Calu3 (cell line): ENCODE measurements around the gene GRIA1. TPM values are rescaled to one million over a fixed set of nuclear protein-coding genes. Genes with fewer than 3 reads are reported as not detected.

Experiments
- BruUV-seq: library from RNA; stranded (reverse); fragments of 400-500 nt; replicated peaks from 2 replicates; lab custom pipeline; 2021; lab: Mats Ljungman, UMichigan
- CTCF ChIA-PET: fragments of 300-600 bp; sonication (Branson Sonifier 250); formaldehyde crosslinking; loops from one replicate; lab custom pipeline; 2022; ENCODE audit warnings: antibody characterized with exemption; lab: Charles Lee
- DNase-seq: peaks from one replicate; pipeline ENCODE4 v3.0.0; 2022
- H3K27ac Mint-ChIP-seq: one replicate; pipeline ENCODE4 v1.8.0; 2022; ENCODE audit warnings: mixed read lengths; ENCODE audit not compliant: unreplicated experiment
- H3K27me3 Mint-ChIP-seq: one replicate; pipeline ENCODE4 v1.8.0; 2022; ENCODE audit warnings: mixed read lengths; ENCODE audit not compliant: unreplicated experiment
- H3K36me3 Mint-ChIP-seq: one replicate; pipeline ENCODE4 v1.8.0; 2022; ENCODE audit warnings: mild to moderate bottlenecking, moderate library complexity, mixed read lengths; ENCODE audit not compliant: insufficient read depth, unreplicated experiment
- H3K4me1 Mint-ChIP-seq: one replicate; pipeline ENCODE4 v1.8.0; 2022; ENCODE audit warnings: mild to moderate bottlenecking, low read depth, mixed read lengths; ENCODE audit not compliant: unreplicated experiment
- H3K4me3 Mint-ChIP-seq: one replicate; pipeline ENCODE4 v1.8.0; 2022; ENCODE audit warnings: mild to moderate bottlenecking, low read depth, moderate library complexity, mixed read lengths; ENCODE audit not compliant: unreplicated experiment
- H3K9me3 Mint-ChIP-seq: one replicate; pipeline ENCODE4 v1.8.0; 2022; ENCODE audit warnings: low read depth, mixed read lengths; ENCODE audit not compliant: unreplicated experiment
- intact Hi-C: fragments of 100-400 bp; cut with micrococcal nuclease; formaldehyde crosslinking; loops from one replicate; pipeline ENCODE4 v1.10.0; 2022; ENCODE audit not compliant: unreplicated experiment
- total RNA-seq: library from RNA; stranded (reverse); gene quantifications from 2 replicates; pipeline ENCODE4 v1.2.3, GENCODE V29; 2022
- TF ChIP-seq, protein P1 (sequence below): fragments of 200-600 bp; IDR thresholded peaks from one replicate; pipeline ENCODE4 v1.8.0; 2022; ENCODE audit warnings: antibody characterized with exemption; ENCODE audit not compliant: unreplicated experiment

The GRIA1 gene
- total RNA-seq, 1 experiment from 2014 or later, result not detected

DNA sequence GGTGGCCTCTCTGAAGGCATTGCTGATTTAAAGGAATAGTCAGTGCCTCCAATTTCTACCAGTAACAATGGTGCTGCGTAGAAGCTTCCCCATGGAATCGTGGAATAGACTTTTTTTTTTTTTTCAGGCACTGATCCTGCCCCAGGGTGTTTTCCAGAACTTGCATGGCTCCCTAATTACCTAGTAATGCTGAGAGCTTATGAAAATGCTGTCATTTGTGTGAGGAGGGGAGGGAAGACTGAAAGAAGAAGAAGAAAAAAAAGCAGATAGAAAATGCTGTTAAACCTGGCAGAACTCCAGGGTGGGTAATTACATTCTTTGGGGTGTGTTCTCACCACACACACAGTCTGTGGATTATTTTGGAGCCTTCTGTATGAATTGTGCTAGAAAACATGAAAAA is 4.8 kb upstream of the GRIA1 start:
- no peak overlapping the region for H3K4me3 Mint-ChIP-seq

DNA sequence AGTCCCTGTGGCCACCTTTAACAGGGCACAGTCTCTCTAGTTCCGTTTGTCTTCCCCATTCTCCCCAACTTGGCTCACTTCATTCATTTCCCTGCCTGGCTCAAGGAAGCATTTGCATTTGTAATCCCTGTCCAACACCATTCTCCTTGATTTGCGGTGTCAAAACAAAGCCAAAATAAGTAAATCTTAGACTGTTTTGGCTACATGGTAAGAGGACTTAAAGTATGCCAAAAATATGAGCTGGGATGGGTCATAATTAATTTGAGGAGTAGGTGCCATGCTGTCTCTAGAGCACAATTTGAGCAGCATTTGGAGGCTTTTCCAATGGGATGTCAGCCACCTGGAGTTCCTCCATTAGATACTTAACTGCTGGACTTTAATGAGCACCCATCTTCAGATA is 3.7 kb upstream of the GRIA1 start:
- intact Hi-C loops, result no loop called here
- CTCF ChIA-PET, result no interaction called here
- Mint-ChIP-seq H3K4me1 (no peaks in the 10 kb centered on the region), H3K4me3 (no peak overlapping the region), H3K36me3 (no peaks in the 10 kb centered on the region), H3K27ac (no peak overlapping the region), H3K27me3 (peaks cover 69% of the 10 kb centered on the region), H3K9me3 (peaks cover 2% of the 10 kb centered on the region)
- DNase-seq, result no peak
- BruUV-seq, result no TSS peak
- TF ChIP-seq, protein P1, sequence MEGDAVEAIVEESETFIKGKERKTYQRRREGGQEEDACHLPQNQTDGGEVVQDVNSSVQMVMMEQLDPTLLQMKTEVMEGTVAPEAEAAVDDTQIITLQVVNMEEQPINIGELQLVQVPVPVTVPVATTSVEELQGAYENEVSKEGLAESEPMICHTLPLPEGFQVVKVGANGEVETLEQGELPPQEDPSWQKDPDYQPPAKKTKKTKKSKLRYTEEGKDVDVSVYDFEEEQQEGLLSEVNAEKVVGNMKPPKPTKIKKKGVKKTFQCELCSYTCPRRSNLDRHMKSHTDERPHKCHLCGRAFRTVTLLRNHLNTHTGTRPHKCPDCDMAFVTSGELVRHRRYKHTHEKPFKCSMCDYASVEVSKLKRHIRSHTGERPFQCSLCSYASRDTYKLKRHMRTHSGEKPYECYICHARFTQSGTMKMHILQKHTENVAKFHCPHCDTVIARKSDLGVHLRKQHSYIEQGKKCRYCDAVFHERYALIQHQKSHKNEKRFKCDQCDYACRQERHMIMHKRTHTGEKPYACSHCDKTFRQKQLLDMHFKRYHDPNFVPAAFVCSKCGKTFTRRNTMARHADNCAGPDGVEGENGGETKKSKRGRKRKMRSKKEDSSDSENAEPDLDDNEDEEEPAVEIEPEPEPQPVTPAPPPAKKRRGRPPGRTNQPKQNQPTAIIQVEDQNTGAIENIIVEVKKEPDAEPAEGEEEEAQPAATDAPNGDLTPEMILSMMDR, result no peak

More for the DNA sequence above, 4.8 kb upstream of the GRIA1 start:
- Mint-ChIP-seq H3K36me3 (no peaks in the 10 kb centered on the region), H3K27me3 (peaks cover 58% of the 10 kb centered on the region), H3K9me3 (peaks cover 2% of the 10 kb centered on the region), H3K27ac (no peak overlapping the region), H3K4me1 (no peaks in the 10 kb centered on the region)
- CTCF ChIA-PET, result no interaction called here
- intact Hi-C loops, result no loop called here
- DNase-seq, result no peak
- TF ChIP-seq, protein P1, result no peak
- BruUV-seq, result no TSS peak

DNA sequence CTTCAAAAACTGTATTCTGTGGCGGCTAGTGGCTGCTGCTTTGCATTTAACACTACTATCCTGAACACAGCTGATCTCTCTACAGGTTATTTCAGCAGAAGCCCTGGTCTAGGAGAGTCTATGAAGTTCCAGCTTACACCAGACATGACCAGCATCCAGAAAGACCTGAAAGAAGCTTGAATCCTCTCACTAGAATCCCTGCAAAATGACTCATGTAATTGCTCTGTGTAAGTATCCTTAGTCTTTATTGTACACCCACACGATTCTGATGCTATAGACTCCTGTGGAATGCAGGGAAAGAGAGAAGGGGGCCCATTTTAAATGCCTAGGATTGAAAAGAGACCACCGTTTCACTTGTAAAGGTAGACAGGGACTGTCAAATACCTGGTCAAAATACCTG is 859 bp upstream of the GRIA1 start:
- TF ChIP-seq, protein P1, result no peak
- intact Hi-C loops, result loop anchor here (10.0 kb wide), 1 partner anchor 205 kb away; no protein-coding TSS in a partner anchor
- Mint-ChIP-seq H3K9me3 (no peaks in the 10 kb centered on the region), H3K4me1 (no peaks in the 10 kb centered on the region), H3K4me3 (no peak overlapping the region), H3K27ac (no peak overlapping the region), H3K27me3 (peaks cover 86% of the 10 kb centered on the region), H3K36me3 (no peaks in the 10 kb centered on the region)
- CTCF ChIA-PET, result interaction anchor here (0.5 kb wide), 2 partner anchors 16 to 20 kb away, joined by 3 read pairs; no protein-coding TSS in a partner anchor
- DNase-seq, result no peak
- no TSS peak for BruUV-seq

DNA sequence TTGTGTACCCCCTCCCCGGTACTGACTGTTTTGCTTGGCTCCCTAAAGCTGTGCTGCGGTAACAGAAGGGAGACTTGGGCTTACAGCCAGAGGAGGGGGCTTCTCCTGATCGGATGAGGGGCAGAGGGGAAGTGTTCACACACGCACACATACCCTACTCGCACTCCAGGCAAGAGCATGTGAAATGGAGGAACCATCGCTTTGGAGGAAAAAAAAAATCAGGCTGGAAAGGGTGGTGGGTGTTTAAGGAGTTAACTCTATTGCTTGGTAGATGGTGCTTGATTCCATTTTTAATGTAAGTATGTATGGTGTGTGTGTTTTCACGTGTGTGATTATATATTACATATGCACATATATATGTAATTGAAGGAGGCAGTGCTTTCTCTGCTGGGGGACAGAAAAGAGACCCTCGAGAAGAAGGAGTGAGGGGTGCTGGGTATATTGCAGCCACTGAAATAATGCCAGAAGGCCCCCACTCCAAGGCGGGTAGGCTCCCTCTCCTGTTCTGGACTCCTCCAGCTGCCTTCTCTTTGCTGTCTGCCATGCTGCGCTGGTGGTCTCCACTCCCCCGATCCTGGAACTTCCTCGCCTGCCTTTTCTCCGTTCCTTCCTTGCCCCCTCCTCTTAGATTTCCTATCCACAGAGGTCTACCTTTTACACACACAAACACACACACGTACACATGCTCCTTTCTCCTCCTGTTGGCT is 721 bp downstream of the GRIA1 start:
- TF ChIP-seq, protein P1, result no peak
- BruUV-seq, result no TSS peak
- no peak overlapping the region for H3K27ac Mint-ChIP-seq
- CTCF ChIA-PET, result no interaction called here
- DNase-seq, result no peak
- no peak overlapping the region for H3K4me3 Mint-ChIP-seq
- no peaks in the 10 kb centered on the region for H3K4me1 Mint-ChIP-seq
- intact Hi-C loops, result loop anchor here (10.0 kb wide), 1 partner anchor 204 kb away; no protein-coding TSS in a partner anchor
- no peaks in the 10 kb centered on the region for H3K9me3 Mint-ChIP-seq
- H3K36me3 Mint-ChIP-seq, result no peaks in the 10 kb centered on the region
- H3K27me3 Mint-ChIP-seq, result peaks cover 92% of the 10 kb centered on the region
